A549 (cell line): ENCODE results near the gene KAT7.

Source experiments
- BHLHE40 ChIP-seq: IDR thresholded peaks from 2 replicates; pipeline ENCODE4 v1.6.1; 2012; ENCODE audit warnings: low read depth, low read length, inconsistent platforms
- EHMT2 ChIP-seq: fragments of 200-600 bp; sonication (generic); IDR thresholded peaks from 2 replicates; pipeline ENCODE4 v1.6.1; 2016; ENCODE audit warnings: antibody characterized with exemption, low read depth, mild to moderate bottlenecking, moderate library complexity
- POLR2A ChIP-seq: IDR thresholded peaks from 2 replicates; pipeline ENCODE4 v1.6.1; 2012; ENCODE audit warnings: mild to moderate bottlenecking, low read length
- TF ChIP-seq, protein P1 (sequence below): fragments of >200 bp; sonication (Bioruptor Twin); formaldehyde crosslinking; IDR thresholded peaks from 3 replicates; pipeline ENCODE4 v1.5.1; 2016

DNA sequence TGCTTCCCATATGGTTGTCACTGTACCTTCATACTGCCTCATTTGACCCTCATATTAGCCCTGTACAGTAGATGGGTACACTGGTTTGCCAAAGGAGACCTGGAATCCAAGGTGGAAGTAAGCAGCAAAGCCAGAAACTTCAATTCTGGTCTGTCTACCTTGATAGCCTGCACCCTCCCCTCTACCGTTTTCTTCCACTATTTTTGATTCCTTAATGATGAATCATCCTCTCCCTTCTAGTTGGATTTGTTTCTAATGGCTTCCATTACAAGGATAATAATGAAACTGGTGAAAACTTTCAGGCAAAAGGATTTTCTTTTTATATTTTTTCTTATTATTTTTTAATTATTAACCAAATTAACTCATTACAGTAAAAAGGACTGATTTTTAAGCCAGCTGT is 42.1 kb downstream of the KAT7 start:
- TF ChIP-seq, protein P1, sequence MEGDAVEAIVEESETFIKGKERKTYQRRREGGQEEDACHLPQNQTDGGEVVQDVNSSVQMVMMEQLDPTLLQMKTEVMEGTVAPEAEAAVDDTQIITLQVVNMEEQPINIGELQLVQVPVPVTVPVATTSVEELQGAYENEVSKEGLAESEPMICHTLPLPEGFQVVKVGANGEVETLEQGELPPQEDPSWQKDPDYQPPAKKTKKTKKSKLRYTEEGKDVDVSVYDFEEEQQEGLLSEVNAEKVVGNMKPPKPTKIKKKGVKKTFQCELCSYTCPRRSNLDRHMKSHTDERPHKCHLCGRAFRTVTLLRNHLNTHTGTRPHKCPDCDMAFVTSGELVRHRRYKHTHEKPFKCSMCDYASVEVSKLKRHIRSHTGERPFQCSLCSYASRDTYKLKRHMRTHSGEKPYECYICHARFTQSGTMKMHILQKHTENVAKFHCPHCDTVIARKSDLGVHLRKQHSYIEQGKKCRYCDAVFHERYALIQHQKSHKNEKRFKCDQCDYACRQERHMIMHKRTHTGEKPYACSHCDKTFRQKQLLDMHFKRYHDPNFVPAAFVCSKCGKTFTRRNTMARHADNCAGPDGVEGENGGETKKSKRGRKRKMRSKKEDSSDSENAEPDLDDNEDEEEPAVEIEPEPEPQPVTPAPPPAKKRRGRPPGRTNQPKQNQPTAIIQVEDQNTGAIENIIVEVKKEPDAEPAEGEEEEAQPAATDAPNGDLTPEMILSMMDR: no peak
- no peak for TF ChIP-seq EHMT2
- no peak for TF ChIP-seq POLR2A
- no peak for TF ChIP-seq BHLHE40
